Natural killer cell (primary cell): ENCODE results near the gene GNG7. TPM values are rescaled to one million over a fixed set of nuclear protein-coding genes. Genes with fewer than 3 reads are reported as not detected.
"Not testable (repeated sequence)": the region's sequence is repeated elsewhere in the genome, so short reads cannot be mapped to it uniquely, and the experiment has no call there.

Source experiments
- ATAC-seq, 3 donors: fragments of 150-1000 bp in 2 of 3; fragments of 200-7000 bp in 1 of 3; cut with Tn5 transposase; 1 replicate in 1 of 3; 2 replicates in 2 of 3; pipeline ENCODE4 v1.10.0; 2021; ENCODE audit warnings: mild to moderate bottlenecking in 2 of 3, moderate library complexity in 2 of 3
- DNase-seq, 2 donors: peaks; one replicate each; pipeline versions ENCODE4 v3.0.0 to v3.0.0-alpha.2; 2013 to 2021; ENCODE audit warnings: mixed read lengths in 1 of 2
- H3K27ac ChIP-seq: one replicate; pipeline ENCODE4 v1.5.1; 2013; ENCODE audit warnings: mild to moderate bottlenecking, low read length
- H3K27me3 ChIP-seq: one replicate; pipeline ENCODE4 v1.6.1; 2013; ENCODE audit warnings: low read length; ENCODE audit not compliant: control insufficient read depth, insufficient read depth
- H3K36me3 ChIP-seq: one replicate; pipeline ENCODE4 v1.6.1; 2013; ENCODE audit warnings: low read length; ENCODE audit not compliant: control insufficient read depth, insufficient read depth
- H3K4me1 ChIP-seq: one replicate; pipeline ENCODE4 v1.6.1; 2013; ENCODE audit warnings: low read length; ENCODE audit not compliant: control insufficient read depth, insufficient read depth
- H3K4me3 ChIP-seq: one replicate; pipeline ENCODE4 v1.5.1; 2013; ENCODE audit warnings: low read length
- H3K9me3 ChIP-seq: one replicate; pipeline ENCODE4 v1.6.1; 2013; ENCODE audit warnings: low read length; ENCODE audit not compliant: control insufficient read depth, insufficient read depth
- H3K27ac Mint-ChIP-seq, 2 donors: one replicate each; pipeline ENCODE4 v1.8.0; 2022; ENCODE audit warnings: mild to moderate bottlenecking in 2 of 2, mixed read lengths in 2 of 2, moderate library complexity in 1 of 2
- H3K27me3 Mint-ChIP-seq, 2 donors: one replicate each; pipeline ENCODE4 v1.8.0; 2022; ENCODE audit warnings: low read depth in 2 of 2, mixed read lengths in 2 of 2
- H3K36me3 Mint-ChIP-seq: one replicate; pipeline ENCODE4 v1.8.0; 2022; ENCODE audit warnings: mixed read lengths
- H3K4me1 Mint-ChIP-seq, 2 donors: one replicate each; pipeline ENCODE4 v1.8.0; 2022; ENCODE audit warnings: mixed read lengths in 2 of 2
- H3K4me3 Mint-ChIP-seq: one replicate; pipeline ENCODE4 v1.8.0; 2022; ENCODE audit warnings: mild to moderate bottlenecking, moderate library complexity, mixed read lengths
- H3K9me3 Mint-ChIP-seq, 2 donors: one replicate each; pipeline ENCODE4 v1.8.0; 2022; ENCODE audit warnings: mixed read lengths in 2 of 2
- WGBS: methylation state at CpG from one replicate; pipeline ENCODE4 v1.1.7; 2013; ENCODE audit warnings: missing lambda C conversion rate; ENCODE audit not compliant: insufficient coverage; 5-methylcytosine and 5-hydroxymethylcytosine counted together
- intact Hi-C: fragments of 100-400 bp; cut with micrococcal nuclease; formaldehyde crosslinking; loops from one replicate; pipeline ENCODE4 v1.14.2; 2022
- total RNA-seq, 4 donors: library from RNA; stranded (reverse); fragments of 120-200 nt in 1 of 4; gene quantifications; one replicate each; pipeline versions ENCODE4 v1.2.3 to v1.2.4, GENCODE V29; 2013 to 2022
- TF ChIP-seq, protein P1 (sequence below): fragments of 200-600 bp; IDR thresholded peaks from one replicate; pipeline ENCODE4 v1.8.0; 2022; ENCODE audit warnings: antibody characterized with exemption

Gene GNG7
- total RNA-seq, 3 donors from 2014 or later (not counting 1 experiment from before 2014, with no cell fraction given): 0.75 to 4.8 (median 1.5) TPM

GRCh38 chr19:2714531-2715269 is 12.2 kb upstream of the GNG7 start:
- no peak overlapping the region for H3K4me3 ChIP-seq
- H3K27me3 Mint-ChIP-seq: peaks cover 5 to 6% of the 10 kb centered on the region in 2 donors
- H3K27ac Mint-ChIP-seq: peak overlapping the region in 1 of 2 donors; percentile 42
- DNase-seq (no peak), ATAC-seq (no peak)
- no peaks in the 10 kb centered on the region for H3K27me3 ChIP-seq
- H3K4me1 ChIP-seq: peaks cover 10% of the 10 kb centered on the region
- H3K9me3 ChIP-seq: peaks cover 7% of the 10 kb centered on the region
- H3K36me3 ChIP-seq: no peaks in the 10 kb centered on the region
- H3K27ac ChIP-seq: no peak overlapping the region
- no peak overlapping the region for H3K4me3 Mint-ChIP-seq
- TF ChIP-seq, protein P1, sequence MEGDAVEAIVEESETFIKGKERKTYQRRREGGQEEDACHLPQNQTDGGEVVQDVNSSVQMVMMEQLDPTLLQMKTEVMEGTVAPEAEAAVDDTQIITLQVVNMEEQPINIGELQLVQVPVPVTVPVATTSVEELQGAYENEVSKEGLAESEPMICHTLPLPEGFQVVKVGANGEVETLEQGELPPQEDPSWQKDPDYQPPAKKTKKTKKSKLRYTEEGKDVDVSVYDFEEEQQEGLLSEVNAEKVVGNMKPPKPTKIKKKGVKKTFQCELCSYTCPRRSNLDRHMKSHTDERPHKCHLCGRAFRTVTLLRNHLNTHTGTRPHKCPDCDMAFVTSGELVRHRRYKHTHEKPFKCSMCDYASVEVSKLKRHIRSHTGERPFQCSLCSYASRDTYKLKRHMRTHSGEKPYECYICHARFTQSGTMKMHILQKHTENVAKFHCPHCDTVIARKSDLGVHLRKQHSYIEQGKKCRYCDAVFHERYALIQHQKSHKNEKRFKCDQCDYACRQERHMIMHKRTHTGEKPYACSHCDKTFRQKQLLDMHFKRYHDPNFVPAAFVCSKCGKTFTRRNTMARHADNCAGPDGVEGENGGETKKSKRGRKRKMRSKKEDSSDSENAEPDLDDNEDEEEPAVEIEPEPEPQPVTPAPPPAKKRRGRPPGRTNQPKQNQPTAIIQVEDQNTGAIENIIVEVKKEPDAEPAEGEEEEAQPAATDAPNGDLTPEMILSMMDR: no peak
- no peaks in the 10 kb centered on the region for H3K36me3 Mint-ChIP-seq
- H3K4me1 Mint-ChIP-seq: peaks cover 0 to 5% of the 10 kb centered on the region in 2 donors
- WGBS: 94% methylated on average over 16 of the region's 16 CpGs
- intact Hi-C loops: no loop called here
- H3K9me3 Mint-ChIP-seq: peaks cover 3 to 8% of the 10 kb centered on the region in 2 donors

GRCh38 chr19:2714102-2714501 is 11.6 kb upstream of the GNG7 start:
- H3K27me3 Mint-ChIP-seq, H3K36me3 ChIP-seq, H3K4me3 ChIP-seq, ATAC-seq, DNase-seq, H3K4me1 Mint-ChIP-seq, H3K36me3 Mint-ChIP-seq, H3K27ac Mint-ChIP-seq, H3K27me3 ChIP-seq, H3K4me1 ChIP-seq, intact Hi-C loops, H3K4me3 Mint-ChIP-seq, H3K9me3 Mint-ChIP-seq, H3K27ac ChIP-seq, H3K9me3 ChIP-seq: not testable (repeated sequence)
- 68% methylated on average over 1 of the region's 1 CpG for WGBS

GRCh38 chr19:2713170-2713569 is 10.7 kb upstream of the GNG7 start:
- H3K4me1 ChIP-seq, H3K27ac Mint-ChIP-seq, H3K27me3 ChIP-seq, intact Hi-C loops, ATAC-seq, H3K4me1 Mint-ChIP-seq, H3K4me3 ChIP-seq, H3K9me3 Mint-ChIP-seq, H3K36me3 ChIP-seq, H3K36me3 Mint-ChIP-seq, H3K27ac ChIP-seq, H3K4me3 Mint-ChIP-seq, H3K27me3 Mint-ChIP-seq, DNase-seq, H3K9me3 ChIP-seq: not testable (repeated sequence)
- whole genome bisulfite sequencing: 53% methylated on average over 3 of the region's 3 CpGs

- H3K4me3 ChIP-seq: no peak overlapping the region
- Mint-ChIP-seq H3K9me3 (peaks cover 3 to 8% of the 10 kb centered on the region in 2 donors), H3K27ac (no peak overlapping the region), H3K27me3 (peaks cover 3 to 6% of the 10 kb centered on the region in 2 donors), H3K4me3 (no peak overlapping the region), H3K36me3 (no peaks in the 10 kb centered on the region), H3K4me1 (peaks cover 0 to 5% of the 10 kb centered on the region in 2 donors)
- H3K36me3 ChIP-seq: no peaks in the 10 kb centered on the region
- H3K9me3 ChIP-seq: peaks cover 7% of the 10 kb centered on the region
- peaks cover 10% of the 10 kb centered on the region for H3K4me1 ChIP-seq
- no peaks in the 10 kb centered on the region for H3K27me3 ChIP-seq
- TF ChIP-seq, protein P1: no peak
- no peak for ATAC-seq
- H3K27ac ChIP-seq: no peak overlapping the region
- no peak for DNase-seq
- intact Hi-C loops: no loop called here
- 94% methylated on average over 5 of the region's 5 CpGs for WGBS
Measured at GRCh38 chr19:2711875-2712205, 9.3 kb upstream of the GNG7 start.
